ENCODE data around the gene USP34.
"Not testable (repeated sequence)": the region's sequence is repeated elsewhere in the genome, so short reads cannot be mapped to it uniquely, and the experiment has no call there.

The USP34 gene

GRCh38 chr2:61249521-61250071, 221.3 kb downstream of the USP34 start:
- no peak for DNase-seq (ENCODE audit: low spot score)

- DNase-seq (ENCODE audit: low spot score): no peak
Measured at GRCh38 chr2:61247204-61247812, 223.6 kb downstream of the USP34 start.

GRCh38 chr2:61244694-61245093, 226.2 kb downstream of the USP34 start:
- DNase-seq (ENCODE audit: low spot score): no peak

- no peak for DNase-seq (ENCODE audit: low spot score)
Measured at GRCh38 chr2:61241266-61241665, 229.6 kb downstream of the USP34 start.

GRCh38 chr2:61238219-61239012, 232.5 kb downstream of the USP34 start:
- no peak for DNase-seq (ENCODE audit: low spot score)

- DNase-seq (ENCODE audit: low spot score): no peak
Measured at GRCh38 chr2:61235716-61236115, 235.2 kb downstream of the USP34 start.

- DNase-seq (ENCODE audit: low spot score): no peak
Measured at GRCh38 chr2:61233581-61233980, 237.3 kb downstream of the USP34 start.

GRCh38 chr2:61229936-61230335, 241.0 kb downstream of the USP34 start:
- no peak for DNase-seq (ENCODE audit: low spot score)

- no peak for DNase-seq (ENCODE audit: low spot score)
Measured at GRCh38 chr2:61222567-61222966, 248.3 kb downstream of the USP34 start.

- no peak for DNase-seq (ENCODE audit: low spot score)
Measured at GRCh38 chr2:61221819-61222218, 249.1 kb downstream of the USP34 start.

GRCh38 chr2:61220768-61221167, 250.1 kb downstream of the USP34 start:
- no peak for DNase-seq (ENCODE audit: low spot score)

GRCh38 chr2:61218817-61219170, 252.1 kb downstream of the USP34 start:
- no peak for DNase-seq (ENCODE audit: low spot score)

GRCh38 chr2:61218076-61218816, 252.6 kb downstream of the USP34 start:
- no peak for DNase-seq (ENCODE audit: low spot score)

GRCh38 chr2:61214171-61214570, 256.7 kb downstream of the USP34 start:
- DNase-seq (ENCODE audit: low spot score): no peak

- DNase-seq (ENCODE audit: low spot score): no peak
Measured at GRCh38 chr2:61210332-61210981, 260.4 kb downstream of the USP34 start.

- no peak for DNase-seq (ENCODE audit: low spot score)
Measured at GRCh38 chr2:61205132-61205531, 265.8 kb downstream of the USP34 start.

GRCh38 chr2:61196671-61197070, 274.2 kb downstream of the USP34 start:
- no peak for DNase-seq (ENCODE audit: low spot score)

- DNase-seq (ENCODE audit: low spot score): not testable (repeated sequence)
Measured at GRCh38 chr2:61194646-61195045, 276.2 kb downstream of the USP34 start.

GRCh38 chr2:61193670-61194561, 277.0 kb downstream of the USP34 start:
- no peak for DNase-seq (ENCODE audit: low spot score)

- DNase-seq (ENCODE audit: low spot score): no peak
Measured at GRCh38 chr2:61187085-61187484, 283.8 kb downstream of the USP34 start.

GRCh38 chr2:61185231-61185728, 285.6 kb downstream of the USP34 start:
- no peak for DNase-seq (ENCODE audit: low spot score)
